GM12878 (cell line): ENCODE data around the gene DUSP18. TPM values are rescaled to one million over a fixed set of nuclear protein-coding genes. Genes with fewer than 3 reads are reported as not detected.

Experiments used
- ATAC-seq: fragments of 200-7000 bp; cut with Tn5 transposase; 3 replicates; pipeline ENCODE4 v1.9.1; 2020; ENCODE audit warnings: mild to moderate bottlenecking, moderate library complexity
- BruUV-seq: library from RNA; stranded (reverse); fragments of 400-500 nt; replicated peaks from 2 replicates; lab custom pipeline; 2021; lab: Mats Ljungman, UMichigan
- CTCF ChIA-PET: fragments of 300-600 bp; sonication (Branson Sonifier 250); formaldehyde crosslinking; extraction: SDS; loops from one replicate; lab custom pipeline; 2021; ENCODE audit warnings: inconsistent platforms; lab: Yijun Ruan, JAX
- POLR2A ChIA-PET: fragments of 350-600 bp; formaldehyde crosslinking; extraction: SDS; loops from one replicate; lab custom pipeline; 2021; ENCODE audit warnings: inconsistent platforms; lab: Charles Lee
- RAD21 ChIA-PET: fragments of 300-600 bp; sonication (Branson Sonifier 250); formaldehyde crosslinking; loops from one replicate; lab custom pipeline; 2023; ENCODE audit warnings: antibody characterized with exemption; ENCODE audit not compliant: unreplicated experiment; lab: Charles Lee
- SMC1A ChIA-PET: fragments of 300-600 bp; sonication (Branson Sonifier 250); formaldehyde crosslinking; loops from one replicate; lab custom pipeline; 2023; ENCODE audit not compliant: unreplicated experiment, uncharacterized antibody; lab: Charles Lee
- DNase-seq: peaks from one replicate; pipeline ENCODE4 v3.0.0-alpha.2; 2011; ENCODE audit warnings: low read depth, low spot score
- FAIRE-seq: peaks from 3 replicates; lab custom pipeline; 2011; peaks lifted over from hg19 to GRCh38; lab: Jason Lieb, UNC
- H2AFZ ChIP-seq: 2 replicates; pipeline ENCODE4 v1.6.0; 2011; ENCODE audit warnings: low read depth, low read length, control low read depth; ENCODE audit not compliant: control insufficient read depth
- H3K27ac ChIP-seq: 2 replicates; pipeline ENCODE4 v1.5.1; 2011; ENCODE audit warnings: control low read depth; ENCODE audit not compliant: control insufficient read depth, insufficient read depth
- H3K27me3 ChIP-seq, 2 experiments: replicated peaks in 1 of 2; 2 replicates each; pipeline versions ENCODE4 v1.6.0 to v1.6.1; 2011; ENCODE audit warnings: low read length in 1 of 2; ENCODE audit not compliant: control insufficient read depth in 2 of 2, insufficient read depth in 2 of 2
- H3K36me3 ChIP-seq, 2 experiments: 2 replicates each; pipeline ENCODE4 v1.5.1; 2011; ENCODE audit warnings: low read length in 1 of 2; ENCODE audit not compliant: control insufficient read depth in 2 of 2, insufficient read depth in 2 of 2
- H3K4me1 ChIP-seq: 2 replicates; pipeline ENCODE4 v1.6.1; 2011; ENCODE audit warnings: mild to moderate bottlenecking, low read length, moderate library complexity, mixed read lengths; ENCODE audit not compliant: control insufficient read depth, insufficient read depth
- H3K4me2 ChIP-seq: 2 replicates; pipeline ENCODE4 v1.6.0; 2011; ENCODE audit warnings: control low read depth; ENCODE audit not compliant: control insufficient read depth, insufficient read depth
- H3K4me3 ChIP-seq: fragments of 200-600 bp; sonication (generic); 2 replicates; pipeline ENCODE4 v1.5.1; 2016
- H3K79me2 ChIP-seq: 2 replicates; pipeline ENCODE4 v1.6.0; 2011; ENCODE audit warnings: low read length; ENCODE audit not compliant: control insufficient read depth, insufficient read depth
- H3K9ac ChIP-seq: 2 replicates; pipeline ENCODE4 v1.8.0; 2011; ENCODE audit warnings: low read length, control low read depth, mixed read lengths; ENCODE audit not compliant: control insufficient read depth, insufficient read depth
- H3K9me3 ChIP-seq: replicated peaks from 3 replicates; pipeline ENCODE4 v1.5.1; 2011; ENCODE audit warnings: mild to moderate bottlenecking, low read length; ENCODE audit not compliant: control insufficient read depth, insufficient read depth
- H4K20me1 ChIP-seq: 2 replicates; pipeline ENCODE4 v1.6.0; 2011; ENCODE audit not compliant: control insufficient read depth, insufficient read depth
- CBFB ChIP-seq: IDR thresholded peaks from 2 replicates; pipeline ENCODE4 v1.6.1; 2016; ENCODE audit warnings: antibody characterized with exemption, low read depth
- EED ChIP-seq: sonication (generic); IDR thresholded peaks from 2 replicates; pipeline ENCODE4 v1.6.1; 2016; ENCODE audit warnings: antibody characterized with exemption, low read depth
- FOXK2 ChIP-seq: fragments of 450-650 bp; IDR thresholded peaks from 2 replicates; pipeline ENCODE4 v1.6.1; 2017; ENCODE audit warnings: mild to moderate bottlenecking, moderate library complexity
- GABPA ChIP-seq: IDR thresholded peaks from 2 replicates; pipeline ENCODE4 v1.6.1; 2014; ENCODE audit warnings: antibody characterized with exemption, low read depth, mild to moderate bottlenecking, inconsistent platforms
- KLF5 ChIP-seq: fragments of 450-650 bp; IDR thresholded peaks from 2 replicates; pipeline ENCODE4 v1.6.1; 2014; ENCODE audit warnings: mild to moderate bottlenecking; ENCODE audit not compliant: partially characterized antibody
- MTA3 ChIP-seq: IDR thresholded peaks from 2 replicates; pipeline ENCODE4 v1.6.1; 2012; ENCODE audit warnings: low read length, inconsistent platforms, borderline replicate concordance
- NR2C2 ChIP-seq: IDR thresholded peaks from 2 replicates; pipeline ENCODE4 v1.6.1; 2011; ENCODE audit warnings: borderline replicate concordance, low read depth; ENCODE audit not compliant: control insufficient read depth, insufficient read length
- POLR2A ChIP-seq: IDR thresholded peaks from 2 replicates; pipeline ENCODE4 v1.6.1; 2011; ENCODE audit warnings: low read depth, mild to moderate bottlenecking, low read length
- SREBF2 ChIP-seq: IDR thresholded peaks from 2 replicates; pipeline ENCODE4 v1.6.1; 2012; ENCODE audit warnings: mild to moderate bottlenecking, low read length
- ZNF217 ChIP-seq: fragments of 450-650 bp; IDR thresholded peaks from 2 replicates; pipeline ENCODE4 v1.6.1; 2017; ENCODE audit warnings: antibody characterized with exemption, mild to moderate bottlenecking
- ZNF24 ChIP-seq: fragments of 450-650 bp; IDR thresholded peaks from 2 replicates; pipeline ENCODE4 v1.6.1; 2017; ENCODE audit warnings: antibody characterized with exemption, mild to moderate bottlenecking
- WGBS: methylation state at CpG from one replicate; pipeline ENCODE4 v1.1.6; 2016; ENCODE audit warnings: low lambda C conversion rate; ENCODE audit not compliant: insufficient replicate concordance, insufficient coverage; ENCODE audit errors: missing lambda C conversion rate; 5-methylcytosine and 5-hydroxymethylcytosine counted together
- in situ Hi-C: fragments of 300-500 bp; cut with MboI; formaldehyde crosslinking; loops from 9 replicates; pipeline ENCODE4 v1.14.3; 2018; ENCODE audit warnings: mixed read lengths
- intact Hi-C: fragments of 100-400 bp; cut with micrococcal nuclease; formaldehyde crosslinking; loops from one replicate; pipeline ENCODE4 v1.14.2; 2022; ENCODE audit not compliant: unreplicated experiment
- polyA plus RNA-seq, 11 experiments: library from polyadenylated mRNA; depleted of rRNA in 4 of 11; unstranded in 6 of 11; stranded (reverse) in 5 of 11; fragments of >200 nt; fragmentation: Nextera tagmentation in 4 of 11; fragmentation: Illumina TruSeq in 1 of 11; extraction: Ambion mirVana in 4 of 11; extraction: Trizol in 1 of 11; gene quantifications; 1 replicate in 1 of 11; 2 replicates in 10 of 11; pipeline versions ENCODE4 v1.2.1 to v1.2.3, GENCODE V29; 2011 to 2016; ENCODE audit warnings: inconsistent platforms in 2 of 11, missing spikeins in 2 of 11, low read depth in 1 of 11
- total RNA-seq, 4 experiments: library from RNA; depleted of rRNA in 3 of 4; stranded (reverse); fragments of >200 nt in 3 of 4; fragmentation: Illumina TruSeq in 1 of 4; extraction: Trizol in 1 of 4; gene quantifications; 2 replicates each; pipeline versions ENCODE4 v1.2.1 to v1.2.3, GENCODE V29; 2013 to 2021
- TF ChIP-seq, protein P1 (sequence below): fragments of 450-650 bp; IDR thresholded peaks from 2 replicates; pipeline ENCODE4 v1.6.1; 2017; ENCODE audit warnings: mild to moderate bottlenecking
- TF ChIP-seq, protein P2 (sequence below): fragments of 450-650 bp; IDR thresholded peaks from 2 replicates; pipeline ENCODE4 v1.6.1; 2018; ENCODE audit warnings: borderline replicate concordance, mild to moderate bottlenecking; ENCODE audit not compliant: partially characterized antibody

DUSP18 gene
- total and polyA plus RNA-seq, 10 of the 15 experiments (the other 5 are each of a cell fraction or from before 2014, with no cell fraction given), result 1.9 to 11.9 (median 7.7) TPM

DNA sequence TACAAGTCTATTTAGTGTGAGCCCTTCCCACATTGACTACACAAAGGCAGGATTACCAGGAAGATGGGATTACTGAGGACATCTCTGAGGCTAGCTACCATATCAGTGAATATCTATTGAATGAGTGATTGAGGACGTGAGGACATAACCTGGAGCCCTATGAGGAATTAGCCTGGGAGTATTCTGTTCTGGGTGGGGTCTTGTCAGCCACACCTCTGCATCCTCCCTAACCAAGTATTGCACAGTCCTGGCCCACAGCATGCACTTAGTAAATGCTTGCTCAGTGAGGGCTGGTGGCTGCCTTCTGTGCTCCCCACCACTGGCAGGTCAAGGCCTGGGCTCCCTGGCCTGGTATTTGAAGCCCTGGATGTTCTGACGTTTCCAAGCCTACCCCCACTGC, 14.8 kb downstream of the DUSP18 start:
- intact Hi-C loops, result no loop called here
- SMC1A ChIA-PET, result no interaction called here
- DNase-seq, result no peak
- TF ChIP-seq, protein P1, sequence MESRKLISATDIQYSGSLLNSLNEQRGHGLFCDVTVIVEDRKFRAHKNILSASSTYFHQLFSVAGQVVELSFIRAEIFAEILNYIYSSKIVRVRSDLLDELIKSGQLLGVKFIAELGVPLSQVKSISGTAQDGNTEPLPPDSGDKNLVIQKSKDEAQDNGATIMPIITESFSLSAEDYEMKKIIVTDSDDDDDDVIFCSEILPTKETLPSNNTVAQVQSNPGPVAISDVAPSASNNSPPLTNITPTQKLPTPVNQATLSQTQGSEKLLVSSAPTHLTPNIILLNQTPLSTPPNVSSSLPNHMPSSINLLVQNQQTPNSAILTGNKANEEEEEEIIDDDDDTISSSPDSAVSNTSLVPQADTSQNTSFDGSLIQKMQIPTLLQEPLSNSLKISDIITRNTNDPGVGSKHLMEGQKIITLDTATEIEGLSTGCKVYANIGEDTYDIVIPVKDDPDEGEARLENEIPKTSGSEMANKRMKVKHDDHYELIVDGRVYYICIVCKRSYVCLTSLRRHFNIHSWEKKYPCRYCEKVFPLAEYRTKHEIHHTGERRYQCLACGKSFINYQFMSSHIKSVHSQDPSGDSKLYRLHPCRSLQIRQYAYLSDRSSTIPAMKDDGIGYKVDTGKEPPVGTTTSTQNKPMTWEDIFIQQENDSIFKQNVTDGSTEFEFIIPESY, result no peak
- TF ChIP-seq ZNF24, result no peak
- TF ChIP-seq MTA3, result no peak
- no peak for TF ChIP-seq ZNF217
- TF ChIP-seq POLR2A, result no peak
- TF ChIP-seq SREBF2, result no peak
- TF ChIP-seq FOXK2, result no peak
- TF ChIP-seq, protein P2, sequence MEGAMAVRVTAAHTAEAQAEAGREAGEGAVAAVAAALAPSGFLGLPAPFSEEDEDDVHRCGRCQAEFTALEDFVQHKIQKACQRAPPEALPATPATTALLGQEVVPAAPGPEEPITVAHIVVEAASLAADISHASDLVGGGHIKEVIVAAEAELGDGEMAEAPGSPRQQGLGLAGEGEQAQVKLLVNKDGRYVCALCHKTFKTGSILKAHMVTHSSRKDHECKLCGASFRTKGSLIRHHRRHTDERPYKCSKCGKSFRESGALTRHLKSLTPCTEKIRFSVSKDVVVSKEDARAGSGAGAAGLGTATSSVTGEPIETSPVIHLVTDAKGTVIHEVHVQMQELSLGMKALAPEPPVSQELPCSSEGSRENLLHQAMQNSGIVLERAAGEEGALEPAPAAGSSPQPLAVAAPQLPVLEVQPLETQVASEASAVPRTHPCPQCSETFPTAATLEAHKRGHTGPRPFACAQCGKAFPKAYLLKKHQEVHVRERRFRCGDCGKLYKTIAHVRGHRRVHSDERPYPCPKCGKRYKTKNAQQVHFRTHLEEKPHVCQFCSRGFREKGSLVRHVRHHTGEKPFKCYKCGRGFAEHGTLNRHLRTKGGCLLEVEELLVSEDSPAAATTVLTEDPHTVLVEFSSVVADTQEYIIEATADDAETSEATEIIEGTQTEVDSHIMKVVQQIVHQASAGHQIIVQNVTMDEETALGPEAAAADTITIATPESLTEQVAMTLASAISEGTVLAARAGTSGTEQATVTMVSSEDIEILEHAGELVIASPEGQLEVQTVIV, result no peak
- no peak for TF ChIP-seq NR2C2
- no peak for TF ChIP-seq CBFB
- TF ChIP-seq EED, result no peak
- TF ChIP-seq KLF5, result no peak
- TF ChIP-seq GABPA, result no peak
- TF ChIP-seq, all 136 proteins: peak for 0
- Histone ChIP-seq H4K20me1 (no peaks in the 10 kb centered on the region), H3K4me2 (no peak overlapping the region), H3K4me1 (peaks cover 8% of the 10 kb centered on the region), H3K36me3 (no peaks in the 10 kb centered on the region), H3K27me3 (no peaks in the 10 kb centered on the region), H2AFZ (no peak overlapping the region), H3K9ac (no peak overlapping the region), H3K27ac (no peak overlapping the region), H3K79me2 (no peaks in the 10 kb centered on the region), H3K9me3 (no peaks in the 10 kb centered on the region), H3K4me3 (no peak overlapping the region)
- ATAC-seq, result no peak
- 30% methylated on average over 2 of the region's 2 CpGs for WGBS
- no TSS peak for BruUV-seq
- RAD21 ChIA-PET, result no interaction called here
- in situ Hi-C loops, result no loop called here
- FAIRE-seq, result no peak
- POLR2A ChIA-PET, result interaction anchor here (0.5 kb wide), 1 partner anchor 1978 kb away, joined by 3 read pairs; no protein-coding TSS in a partner anchor
- CTCF ChIA-PET, result interaction anchor here (1.0 kb wide), 1 partner anchor 8 kb away, joined by 8 read pairs; no protein-coding TSS in a partner anchor
